ENCODE measurements around the gene ZNF83.
"Not testable (repeated sequence)": the region's sequence is repeated elsewhere in the genome, so short reads cannot be mapped to it uniquely, and the experiment has no call there.

The ZNF83 gene

GRCh38 chr19:52638601-52639000 lies 446 bp upstream of the ZNF83 start:
- FAIRE-seq = no peak

GRCh38 chr19:52635786-52636570 lies 2.2 kb downstream of the ZNF83 start:
- no peak for FAIRE-seq

- FAIRE-seq = not testable (repeated sequence)
Observed at GRCh38 chr19:52627441-52627840, 10.7 kb downstream of the ZNF83 start.

- FAIRE-seq = no peak
Observed at GRCh38 chr19:52626915-52627314, 11.2 kb downstream of the ZNF83 start.

- no peak for FAIRE-seq
Observed at GRCh38 chr19:52622261-52622660, 15.9 kb downstream of the ZNF83 start.

- no peak for FAIRE-seq
Observed at GRCh38 chr19:52621376-52621775, 16.8 kb downstream of the ZNF83 start.

GRCh38 chr19:52613299-52613906 lies 24.8 kb downstream of the ZNF83 start:
- FAIRE-seq = no peak

- FAIRE-seq = no peak
Observed at GRCh38 chr19:52603558-52604207, 34.5 kb downstream of the ZNF83 start.

- FAIRE-seq = no peak
Observed at GRCh38 chr19:52602941-52603340, 35.2 kb downstream of the ZNF83 start.

GRCh38 chr19:52601974-52602366 lies 36.2 kb downstream of the ZNF83 start:
- FAIRE-seq = not testable (repeated sequence)

- FAIRE-seq = no peak
Observed at GRCh38 chr19:52601025-52601973, 36.9 kb downstream of the ZNF83 start.

GRCh38 chr19:52600639-52601024 lies 37.5 kb downstream of the ZNF83 start:
- FAIRE-seq = no peak

- FAIRE-seq = no peak
Observed at GRCh38 chr19:52599241-52599640, 38.9 kb downstream of the ZNF83 start.

- FAIRE-seq = not testable (repeated sequence)
Observed at GRCh38 chr19:52593441-52593840, 44.7 kb downstream of the ZNF83 start.

- FAIRE-seq = no peak
Observed at GRCh38 chr19:52592301-52592700, 45.9 kb downstream of the ZNF83 start.

GRCh38 chr19:52590728-52591127 lies 47.4 kb downstream of the ZNF83 start:
- no peak for FAIRE-seq

GRCh38 chr19:52585604-52586003 lies 52.6 kb downstream of the ZNF83 start:
- FAIRE-seq = no peak

- FAIRE-seq = no peak
Observed at GRCh38 chr19:52584736-52585440, 53.3 kb downstream of the ZNF83 start.

GRCh38 chr19:52570000-52570861 lies 67.9 kb downstream of the ZNF83 start, which contains the start of gene ZNF701:
ZNF701 (plus strand) TSS chr19:52570287; CDS start chr19:52574148, 3,861 bp downstream.
- no peak for FAIRE-seq

- not testable (repeated sequence) for FAIRE-seq
Observed at GRCh38 chr19:52569638-52569999, 68.5 kb downstream of the ZNF83 start.

GRCh38 chr19:52567921-52568320 lies 70.2 kb downstream of the ZNF83 start:
- FAIRE-seq = no peak
